Measurements from ENCODE around the gene GAREM1.

GRCh38 chr18:32373505-32373904 is 97.2 kb downstream of the GAREM1 start:
- TF ChIP-seq CTCF (IDR thresholded peaks at IDR 0.05; ENCODE audit: low read length) (no peak), EZH2 (IDR thresholded peaks at IDR 0.05; ENCODE audit: borderline replicate concordance, low read length) (no peak)
